HG03378 (cell line): ENCODE results near the gene DNAH10.

Experiments
- ATAC-seq: cut with Tn5 transposase; IDR thresholded peaks from one replicate; pipeline ENCODE4 v1.9.1; 2021; ENCODE audit warnings: mild to moderate bottlenecking, moderate library complexity; ENCODE audit not compliant: unreplicated experiment

Gene DNAH10

DNA sequence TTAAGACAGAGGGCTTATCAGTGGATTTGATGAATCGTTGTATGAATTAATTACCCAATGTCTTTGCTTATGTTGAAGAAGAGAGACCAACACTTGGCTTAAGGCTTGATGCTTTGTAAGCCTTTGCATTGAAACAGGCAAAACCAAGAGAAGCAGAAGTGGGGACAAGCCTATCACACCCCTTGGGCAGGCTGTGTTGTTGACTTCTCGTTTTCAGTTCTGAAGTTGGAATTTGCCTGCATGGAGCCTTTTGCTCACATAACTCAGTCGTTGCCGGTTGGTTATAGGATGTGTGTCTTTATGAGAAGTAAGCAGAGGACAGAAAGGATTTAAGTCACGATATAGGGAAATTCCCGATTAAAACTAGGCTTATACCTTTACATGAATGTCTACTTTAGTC lies 115.9 kb downstream of the DNAH10 start:
- ATAC-seq, result no peak

DNA sequence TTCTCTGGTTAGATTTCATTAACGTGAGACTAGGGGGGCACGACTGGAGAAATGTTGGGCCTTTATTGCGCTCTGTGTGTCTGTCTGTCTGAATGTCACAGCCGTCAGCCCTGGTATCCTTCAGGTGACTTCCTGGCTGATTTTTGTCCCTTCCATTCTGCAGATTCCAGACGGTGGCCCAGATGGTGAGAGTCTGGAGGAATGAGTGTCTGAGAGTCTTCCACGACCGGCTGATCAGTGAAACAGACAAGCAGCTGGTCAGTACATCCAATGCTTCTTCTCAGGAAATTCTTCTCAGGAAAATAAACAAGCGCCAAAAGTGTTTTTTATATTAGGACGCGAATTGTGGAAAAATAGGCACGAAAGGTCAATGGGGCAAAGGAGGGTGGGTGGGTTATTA lies 117.0 kb downstream of the DNAH10 start:
- no peak for ATAC-seq

DNA sequence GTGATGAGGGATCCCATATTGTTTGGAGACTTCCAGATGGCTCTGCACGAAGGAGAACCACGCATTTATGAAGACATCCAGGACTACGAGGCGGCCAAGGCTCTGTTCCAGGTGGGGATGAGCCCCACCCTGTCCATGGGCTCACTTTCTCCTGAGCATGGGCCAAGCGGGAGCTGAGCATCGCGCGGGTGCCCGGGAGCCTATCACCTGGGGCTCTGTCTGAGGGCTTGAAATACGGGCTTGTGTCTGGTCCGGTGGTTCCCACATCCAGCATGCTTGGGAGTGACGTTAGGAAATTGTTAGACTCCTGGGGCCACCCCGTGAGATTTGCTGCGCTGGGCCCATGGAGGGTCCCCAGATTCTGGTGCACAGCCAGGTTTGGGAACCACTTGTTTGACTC lies 117.6 kb downstream of the DNAH10 start:
- ATAC-seq, result no peak

DNA sequence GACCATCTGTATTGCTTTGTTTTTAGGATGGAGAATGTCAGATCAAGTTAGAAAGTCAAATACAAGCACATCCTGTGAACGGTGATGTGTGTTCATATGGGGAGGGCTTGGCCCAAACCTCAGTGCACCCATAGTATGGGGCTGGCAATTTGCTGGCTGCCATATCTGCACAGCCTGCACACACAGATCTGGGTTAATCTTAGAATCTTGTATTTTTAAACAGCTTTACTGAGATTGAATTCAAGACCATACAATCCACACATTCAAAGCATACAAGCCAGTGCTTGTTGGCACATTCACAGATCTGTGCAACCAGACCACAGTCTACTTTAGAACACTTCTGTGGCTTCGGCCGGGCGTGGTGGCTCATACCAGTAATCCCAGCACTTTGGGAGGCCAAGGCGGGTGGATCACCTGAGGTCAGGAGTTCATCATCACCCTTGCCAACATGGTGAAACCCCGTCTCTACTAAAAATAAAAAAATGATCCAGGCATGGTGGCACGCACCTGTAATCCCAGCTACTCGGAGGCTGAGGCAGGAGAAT lies 120.1 kb downstream of the DNAH10 start:
- ATAC-seq, result no peak

DNA sequence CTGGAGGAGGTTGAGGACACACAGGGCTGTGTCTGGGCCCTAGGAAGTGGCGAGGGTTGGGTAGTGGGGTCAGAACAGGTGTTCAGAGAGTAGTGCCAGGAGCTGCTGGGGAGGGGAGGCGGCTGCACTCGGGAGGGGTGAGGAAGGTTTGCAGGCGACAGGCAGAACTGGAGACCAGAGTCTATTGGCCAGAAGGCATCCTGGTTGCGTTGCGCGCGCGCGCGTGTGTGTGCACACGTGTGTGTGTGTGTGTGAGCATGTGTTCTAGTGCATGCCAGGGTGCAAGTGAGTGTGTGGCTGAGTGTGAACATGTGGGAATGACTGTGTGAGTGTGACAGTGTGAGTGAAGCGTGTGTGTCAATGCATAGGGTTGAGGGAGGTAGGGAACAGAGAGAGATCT lies 124.2 kb downstream of the DNAH10 start:
- no peak for ATAC-seq

DNA sequence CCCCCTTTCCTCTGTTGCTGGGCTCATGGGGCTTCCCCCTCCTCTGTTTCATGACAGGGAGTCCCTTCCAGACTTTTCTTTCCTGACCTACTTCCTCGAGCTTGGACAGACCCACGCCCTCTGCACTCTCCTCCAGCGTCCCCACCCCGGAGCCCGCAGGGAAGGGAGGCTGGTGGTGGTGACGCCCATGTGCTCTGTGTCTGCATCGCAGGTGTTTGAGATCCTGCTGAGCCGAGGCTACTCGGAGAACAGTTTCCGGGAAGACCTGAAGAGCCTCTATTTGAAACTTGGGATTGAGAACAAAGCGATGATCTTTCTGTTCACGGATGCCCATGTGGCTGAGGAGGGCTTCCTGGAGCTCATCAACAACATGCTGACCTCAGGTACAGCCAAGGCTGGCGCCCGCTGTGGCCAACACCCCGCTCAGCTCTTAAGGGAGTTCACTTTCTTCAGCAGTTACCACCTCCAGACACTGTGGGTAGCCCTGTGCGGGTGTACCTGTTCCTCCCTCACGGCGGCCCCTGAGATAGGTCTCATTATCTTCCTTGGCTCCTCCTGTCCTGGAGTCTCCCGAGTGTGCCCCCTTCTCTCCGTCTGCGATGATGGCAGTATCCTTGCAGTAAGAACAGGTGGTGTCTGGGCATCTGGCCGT lies 125.0 kb downstream of the DNAH10 start:
- no peak for ATAC-seq

DNA sequence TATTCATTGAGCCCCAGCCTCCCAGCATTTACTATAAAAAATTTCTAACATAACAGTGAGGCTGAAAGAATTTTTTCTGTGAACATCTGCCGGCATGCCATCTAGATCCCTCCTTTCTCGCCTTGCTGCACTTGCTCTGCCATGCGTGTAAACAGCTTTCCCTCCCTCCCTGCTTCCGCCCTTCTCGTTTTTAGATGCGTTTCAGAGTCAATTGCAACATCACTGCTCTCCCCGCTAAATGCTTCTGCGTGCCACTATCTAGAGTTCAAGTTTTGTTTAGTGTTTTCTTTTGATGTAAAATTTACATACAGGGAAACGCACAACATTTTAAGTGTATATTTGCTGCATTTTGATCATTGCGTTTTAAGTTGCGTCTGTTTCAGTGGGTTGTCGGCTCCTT lies 126.9 kb downstream of the DNAH10 start:
- ATAC-seq, result no peak

DNA sequence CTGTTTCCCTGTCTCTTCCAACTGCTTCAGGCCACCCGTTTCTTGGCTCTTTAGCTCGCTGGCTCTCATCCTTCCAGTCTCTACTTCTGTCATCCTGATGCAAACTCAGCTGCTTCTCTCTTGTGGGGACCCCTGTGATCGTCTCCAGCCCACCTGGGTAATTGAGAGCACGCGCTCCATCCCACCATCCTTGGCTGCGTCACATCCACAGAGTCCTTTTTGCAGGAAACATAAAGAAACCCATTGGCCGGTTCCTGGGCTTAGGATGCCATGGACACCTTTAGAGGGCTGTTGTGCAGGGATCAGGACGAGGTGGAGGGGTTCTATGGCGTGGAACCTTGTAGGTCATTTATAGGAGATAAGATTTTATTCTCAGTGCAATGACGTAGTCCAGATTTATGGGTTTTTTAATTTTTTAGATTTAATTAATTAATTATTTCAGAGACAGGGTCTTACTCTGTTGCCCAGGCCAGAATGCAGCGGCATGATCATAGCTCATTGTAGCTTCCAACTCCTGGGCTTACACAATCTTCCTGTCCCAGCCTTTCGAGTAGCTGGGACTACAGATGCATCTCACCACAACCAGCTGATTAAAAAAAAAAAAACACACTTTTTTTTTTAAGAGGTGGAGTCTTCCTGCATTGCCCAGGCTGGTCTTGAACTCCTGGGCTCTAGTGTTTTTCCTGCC lies 127.9 kb downstream of the DNAH10 start:
- no peak for ATAC-seq

DNA sequence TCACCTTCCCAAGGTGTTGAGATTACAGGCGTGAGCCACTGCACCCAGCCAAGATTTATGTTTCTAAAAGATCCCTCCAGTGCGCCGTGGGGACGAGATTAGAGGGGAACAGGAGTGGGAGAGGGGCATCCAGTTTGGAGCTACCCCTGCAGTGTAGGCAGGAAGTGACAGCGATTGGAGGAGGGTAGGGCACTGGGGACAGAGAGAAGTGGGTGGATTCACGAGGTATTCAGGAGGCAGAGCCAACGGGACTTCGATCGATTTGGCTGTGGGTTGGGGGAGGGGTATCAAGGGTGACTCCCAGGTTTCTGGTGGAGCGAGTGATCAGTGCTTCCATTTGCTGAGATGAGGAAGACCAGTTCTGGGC lies 128.4 kb downstream of the DNAH10 start:
- no peak for ATAC-seq

DNA sequence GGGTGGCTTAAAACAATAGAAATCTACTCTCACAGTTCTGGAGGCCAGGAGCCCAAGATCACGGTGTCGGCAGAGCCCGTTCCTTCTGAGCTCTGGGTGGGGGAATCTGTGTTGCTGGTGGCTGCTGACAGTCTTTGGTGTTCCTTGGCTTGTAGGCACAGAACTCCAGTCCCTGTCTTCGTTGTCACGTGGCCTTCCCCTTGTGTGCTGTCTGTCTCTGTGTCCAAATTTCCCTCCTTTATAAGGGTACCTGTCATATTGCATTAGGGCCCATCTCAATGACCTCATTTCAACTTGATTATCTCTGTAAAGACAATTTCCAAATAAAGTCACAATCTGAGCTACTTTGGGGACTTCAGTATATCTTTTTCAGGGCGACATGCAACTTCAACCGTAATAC lies 128.9 kb downstream of the DNAH10 start:
- no peak for ATAC-seq

DNA sequence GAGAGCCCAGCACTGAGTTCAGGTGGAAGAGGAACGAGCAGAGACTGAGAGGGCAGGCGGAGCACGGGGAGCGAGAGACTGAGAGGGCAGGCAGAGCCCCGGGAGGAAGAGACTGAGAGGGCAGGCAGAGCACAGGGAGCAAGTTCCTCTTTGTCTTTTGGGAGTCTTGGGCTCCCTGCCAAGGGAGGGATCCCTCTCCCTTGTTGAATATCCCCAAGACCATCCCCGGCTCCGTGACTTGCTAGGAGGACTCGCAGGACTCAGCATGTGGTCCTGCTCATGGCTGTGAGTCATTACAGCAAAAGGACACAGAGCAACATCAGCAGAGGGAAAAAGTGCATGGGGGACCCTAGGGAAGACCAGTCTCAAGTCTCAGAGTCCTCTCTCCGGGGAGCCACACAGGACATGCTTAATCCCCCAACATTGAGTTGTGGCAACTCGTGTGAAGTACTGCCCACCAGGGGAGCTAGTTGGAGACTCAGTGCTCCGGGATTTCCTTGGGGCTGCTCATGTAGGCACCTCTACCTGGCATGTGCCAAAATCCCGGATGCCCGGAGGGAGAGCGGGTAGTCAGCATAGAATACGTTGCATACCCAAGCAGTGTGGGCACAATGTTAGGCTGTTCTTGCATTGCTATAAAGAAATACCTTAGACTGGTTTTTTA lies 129.5 kb downstream of the DNAH10 start:
- no peak for ATAC-seq

DNA sequence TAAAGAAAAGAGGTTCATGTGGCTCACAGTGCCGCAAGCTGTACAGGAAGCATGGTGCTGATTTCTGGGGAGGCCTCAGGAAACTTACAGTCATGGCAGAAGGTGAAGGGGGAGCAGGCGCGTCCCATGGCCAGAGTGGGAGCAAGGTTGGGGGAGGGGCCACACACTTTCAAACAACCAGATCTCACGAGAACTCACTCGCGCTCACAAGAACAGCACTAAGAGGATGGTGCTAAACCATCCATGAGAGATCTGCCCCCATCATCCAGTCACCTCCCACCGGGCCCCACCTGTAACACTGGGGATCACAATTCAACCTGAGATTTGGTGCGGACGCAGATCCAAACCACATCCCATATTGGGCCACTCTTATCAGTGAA lies 130.1 kb downstream of the DNAH10 start:
- ATAC-seq, result no peak

DNA sequence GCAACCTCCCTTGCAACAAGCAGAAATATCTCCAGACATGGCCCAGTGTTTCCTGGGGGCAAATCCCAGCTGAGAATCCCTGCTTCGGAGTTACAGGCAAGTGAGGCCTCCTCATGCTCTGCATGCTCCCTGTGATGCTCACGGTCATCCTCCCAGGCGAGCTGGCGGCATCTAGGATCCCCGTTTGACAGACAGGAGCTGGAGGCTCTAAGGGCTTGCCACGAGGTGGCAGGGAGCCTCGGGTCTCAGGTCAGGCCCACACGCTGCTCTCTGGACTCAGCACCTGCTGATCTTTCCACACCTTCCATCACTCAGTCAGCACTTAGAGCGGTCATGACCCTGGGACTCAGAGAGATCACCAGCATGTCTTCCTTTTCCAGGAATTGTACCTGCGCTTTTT lies 130.8 kb downstream of the DNAH10 start:
- ATAC-seq, result no peak

DNA sequence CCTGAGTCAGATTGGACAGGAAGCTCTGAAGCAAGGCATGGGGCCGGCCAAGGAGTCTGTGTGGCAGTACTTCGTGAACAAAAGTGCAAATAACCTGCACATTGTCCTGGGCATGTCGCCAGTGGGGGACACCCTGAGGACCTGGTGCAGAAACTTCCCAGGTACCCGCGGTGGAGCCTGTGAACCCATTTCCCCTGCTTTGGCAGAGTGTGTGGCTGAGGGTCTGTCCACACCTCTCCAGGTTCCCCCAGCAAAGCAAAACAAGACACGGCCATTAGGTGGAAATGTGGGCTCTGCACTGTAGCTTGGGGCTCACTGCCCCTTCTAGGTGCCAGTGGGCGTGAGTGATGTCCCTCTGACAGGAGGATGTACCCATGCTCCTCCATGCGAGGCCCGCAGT lies 131.2 kb downstream of the DNAH10 start:
- ATAC-seq, result no peak

DNA sequence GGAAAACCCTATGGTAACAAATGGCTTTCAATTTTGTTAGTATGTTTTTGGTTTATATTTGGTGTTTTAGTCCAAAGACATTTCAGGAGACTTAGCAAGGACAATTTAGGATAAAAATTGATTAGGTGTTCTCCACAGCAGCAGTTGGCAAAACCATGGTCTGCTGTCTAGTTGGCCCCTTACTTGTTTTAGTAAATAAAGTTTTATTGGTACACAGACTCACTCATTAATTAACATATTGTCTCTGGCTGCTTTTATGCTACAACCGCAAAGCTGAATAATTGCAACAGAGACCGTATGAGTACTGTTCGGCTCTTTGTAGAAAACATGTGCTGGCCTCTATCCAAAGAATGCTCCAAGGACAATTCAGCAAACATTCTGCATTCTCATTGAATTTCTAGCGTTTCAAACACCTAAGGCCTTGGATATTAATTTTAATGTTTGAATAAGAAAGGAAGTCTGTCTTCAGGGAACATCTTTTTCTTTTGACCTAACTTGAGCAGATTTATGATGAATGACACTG lies 132.8 kb downstream of the DNAH10 start:
- no peak for ATAC-seq

DNA sequence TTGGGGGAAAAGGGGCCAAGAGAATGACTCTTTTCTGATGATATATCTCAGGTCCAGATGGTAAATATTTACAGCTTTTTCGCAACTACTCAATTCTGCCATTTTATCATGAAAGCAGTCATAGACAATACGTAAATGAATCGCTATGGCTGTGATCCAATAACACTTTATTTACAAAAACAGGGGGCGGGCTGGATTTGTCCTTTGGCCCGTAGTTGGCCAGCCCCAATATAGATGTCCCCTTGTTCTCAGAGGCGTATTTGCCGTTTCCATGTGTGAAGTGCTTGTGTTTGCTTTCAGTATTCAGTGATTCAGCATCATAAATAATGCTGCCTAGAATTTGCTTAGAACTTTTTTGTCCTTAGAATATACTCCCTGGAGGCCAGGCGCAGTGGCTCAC lies 133.3 kb downstream of the DNAH10 start:
- ATAC-seq, result no peak

DNA sequence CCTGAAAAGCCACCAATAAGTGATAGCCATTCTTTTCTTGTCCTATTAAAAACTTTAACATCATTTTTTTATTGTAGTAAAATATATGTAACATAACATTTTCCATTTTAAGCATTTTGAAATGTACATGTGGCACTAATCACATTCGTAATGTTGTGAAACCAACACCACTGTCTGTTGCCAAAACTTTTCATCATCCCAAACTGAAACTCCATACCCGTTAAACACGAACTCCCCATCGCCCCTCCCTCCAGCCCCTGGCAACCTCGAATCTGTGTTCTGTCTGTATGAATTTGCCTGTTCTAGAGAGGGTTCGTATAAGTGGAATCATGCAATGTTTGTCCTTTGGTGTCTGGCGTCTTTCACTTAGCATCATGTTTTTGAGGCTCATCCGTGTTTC lies 134.7 kb downstream of the DNAH10 start:
- no peak for ATAC-seq

DNA sequence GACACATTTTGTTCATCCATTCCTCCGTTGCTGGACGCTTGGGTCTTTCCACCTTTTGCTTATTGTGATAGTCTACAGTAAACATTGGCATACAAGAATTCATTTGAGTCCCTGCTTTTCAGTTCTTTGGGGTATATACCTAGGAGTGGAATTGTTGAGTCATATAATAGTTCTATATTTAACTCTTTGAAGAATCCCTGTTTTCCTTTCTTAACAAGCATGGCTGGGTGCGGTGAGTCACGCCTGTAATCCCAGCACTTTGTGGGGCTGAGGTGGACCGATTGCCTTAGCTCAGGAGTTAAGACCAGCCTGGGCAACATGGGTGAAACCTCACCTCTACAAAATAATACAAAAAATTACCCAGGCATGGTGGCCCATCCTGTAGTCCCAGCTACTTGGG lies 135.1 kb downstream of the DNAH10 start:
- ATAC-seq, result no peak

DNA sequence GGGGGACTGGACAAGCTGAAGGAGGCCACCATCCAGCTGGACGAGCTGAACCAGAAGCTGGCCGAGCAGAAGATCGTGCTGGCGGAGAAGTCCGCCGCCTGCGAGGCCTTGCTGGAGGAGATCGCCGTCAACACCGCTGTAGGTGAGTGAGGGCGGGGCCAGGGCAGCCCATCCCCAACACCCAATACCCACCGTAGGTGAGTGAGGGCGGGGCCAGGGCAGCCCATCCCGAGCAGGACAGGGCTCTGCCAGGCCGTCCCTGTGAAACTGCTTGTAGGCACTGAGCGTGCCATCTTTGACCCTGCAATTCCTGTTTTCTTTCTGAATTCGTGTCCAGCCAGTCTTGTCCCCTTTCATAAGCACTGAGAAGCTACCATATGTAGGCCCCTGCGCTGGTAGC lies 136.6 kb downstream of the DNAH10 start:
- no peak for ATAC-seq

DNA sequence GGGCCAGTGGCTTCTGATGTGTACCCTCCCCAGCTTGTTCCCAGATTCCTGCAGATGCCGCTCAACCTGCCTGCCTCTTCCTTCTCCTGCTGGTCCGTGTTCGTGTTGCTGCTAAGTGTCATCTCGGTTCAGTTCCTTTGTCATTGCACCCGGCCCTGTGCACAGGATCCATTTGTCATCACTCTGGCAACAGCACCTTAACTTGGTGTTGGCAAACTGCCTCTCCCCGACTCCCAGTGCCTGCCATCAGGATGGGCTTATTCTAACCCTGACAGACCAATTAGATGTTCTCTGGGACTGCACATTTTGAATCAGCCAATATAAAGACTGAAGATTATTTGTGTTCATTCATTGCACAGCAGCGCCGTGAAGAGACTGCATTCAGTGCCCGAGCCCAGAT lies 137.3 kb downstream of the DNAH10 start:
- ATAC-seq, result no peak

DNA sequence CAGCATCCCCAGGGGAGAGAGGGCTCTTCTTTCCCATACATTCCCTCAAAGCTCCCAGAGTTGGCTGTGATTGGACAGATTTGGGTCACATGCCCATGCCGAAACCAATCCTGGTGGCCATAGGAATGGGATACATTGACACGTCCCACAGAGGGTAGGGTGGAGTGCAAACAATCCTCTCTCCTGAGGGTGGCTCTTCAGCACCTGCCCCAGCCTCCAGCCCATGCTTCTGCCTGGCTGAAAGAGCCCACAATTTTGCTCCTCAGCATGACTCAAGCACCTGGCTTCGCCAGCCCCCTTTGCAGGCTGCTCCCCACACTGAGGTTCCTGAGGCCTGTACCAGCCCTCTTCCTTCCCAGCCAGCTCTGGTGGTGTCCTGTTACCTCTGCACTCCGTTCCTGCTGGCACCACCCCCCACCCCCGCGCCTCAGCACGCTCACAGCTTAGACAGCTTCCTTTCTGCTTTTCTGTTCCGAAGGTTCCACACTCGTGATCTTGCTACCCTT lies 138.8 kb downstream of the DNAH10 start:
- no peak for ATAC-seq

DNA sequence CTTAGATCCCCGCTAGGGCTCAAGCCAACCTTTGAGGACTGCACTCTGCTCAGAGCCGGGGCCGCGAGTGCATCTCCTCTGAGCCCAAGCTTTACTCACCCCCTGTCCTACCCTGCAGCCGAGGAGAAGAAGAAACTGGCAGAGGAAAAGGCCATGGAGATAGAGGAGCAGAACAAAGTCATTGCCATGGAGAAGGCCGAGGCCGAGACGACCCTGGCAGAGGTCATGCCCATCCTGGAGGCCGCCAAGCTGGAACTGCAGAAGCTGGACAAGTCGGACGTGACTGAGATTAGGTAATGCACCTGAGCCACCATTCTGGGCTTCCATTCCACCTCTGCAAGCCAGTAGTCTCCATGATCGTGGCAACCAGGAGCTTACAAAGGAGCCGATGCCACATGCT lies 140.7 kb downstream of the DNAH10 start:
- ATAC-seq, result no peak
